Heart left ventricle (tissue), 13 donors: Measurements from ENCODE around the gene OR2A14.
"Not testable (repeated sequence)": the region's sequence is repeated elsewhere in the genome, so short reads cannot be mapped to it uniquely, and the experiment has no call there.

ENCODE experiments used
- CTCF ChIP-seq, 12 donors: fragments of 200-600 bp; sonication (generic) in 4 of 12; IDR thresholded peaks; one replicate each; pipeline versions ENCODE4 v1.5.0 to v1.8.0; 2018 to 2022; ENCODE audit warnings: antibody characterized with exemption in 12 of 12, mild to moderate bottlenecking in 5 of 12
- POLR2A ChIP-seq, 2 donors: fragments of 450-650 bp; IDR thresholded peaks; one replicate each; pipeline ENCODE4 v1.6.1; 2017; ENCODE audit warnings: antibody characterized with exemption in 2 of 2, mild to moderate bottlenecking in 2 of 2, moderate library complexity in 2 of 2
- donor health status: ischemic (EF 13 %, LVEDD 7.1; RV severe dilation, severe dysfunction).
- donor health status: DM: no; HTN: yes; CAD: no.
- donor health status: DM: no; HTN: no; CAD: no.
- donor health status: ischemic (EF 25% LVEDD 6.9; RV normal size, moderate dysfunction).
- donor health status: ischemic (EF 25% LVEDD 5.7; RV mildly dilated, moderate dysfunction).
- donor health status: ischemic (EF 35%, LVEDD 5.7; RV mildly dilated, moderate dysfunction).
- donor health status: nonischemic (EF 11% LVEDD 7.7; RV severe dilation, severe dysfunction).
- donor health status: DM: yes; HTN: yes; CAD: no.
- donor health status: PGD.
- donor health status: ischemic (EF 29% LVEDD 5.4; RV normal size, mild dysfunction).
- donor health status: nonischemic (EF 23%, LVEDD 6.1; RV moderate dilation, normal function).

- not testable (repeated sequence) for TF ChIP-seq CTCF, POLR2A (IDR thresholded peaks at IDR 0.05)
These were observed 6.6 kb downstream of the OR2A14 start for GRCh38 chr7:144129601-144130000.
